Retina (tissue), 1 donor: Measurements from ENCODE around the gene PARD3.

Source experiments
- DNase-seq: peaks from one replicate; pipeline ENCODE4 v3.0.0-alpha.2; 2016

Gene PARD3

DNA sequence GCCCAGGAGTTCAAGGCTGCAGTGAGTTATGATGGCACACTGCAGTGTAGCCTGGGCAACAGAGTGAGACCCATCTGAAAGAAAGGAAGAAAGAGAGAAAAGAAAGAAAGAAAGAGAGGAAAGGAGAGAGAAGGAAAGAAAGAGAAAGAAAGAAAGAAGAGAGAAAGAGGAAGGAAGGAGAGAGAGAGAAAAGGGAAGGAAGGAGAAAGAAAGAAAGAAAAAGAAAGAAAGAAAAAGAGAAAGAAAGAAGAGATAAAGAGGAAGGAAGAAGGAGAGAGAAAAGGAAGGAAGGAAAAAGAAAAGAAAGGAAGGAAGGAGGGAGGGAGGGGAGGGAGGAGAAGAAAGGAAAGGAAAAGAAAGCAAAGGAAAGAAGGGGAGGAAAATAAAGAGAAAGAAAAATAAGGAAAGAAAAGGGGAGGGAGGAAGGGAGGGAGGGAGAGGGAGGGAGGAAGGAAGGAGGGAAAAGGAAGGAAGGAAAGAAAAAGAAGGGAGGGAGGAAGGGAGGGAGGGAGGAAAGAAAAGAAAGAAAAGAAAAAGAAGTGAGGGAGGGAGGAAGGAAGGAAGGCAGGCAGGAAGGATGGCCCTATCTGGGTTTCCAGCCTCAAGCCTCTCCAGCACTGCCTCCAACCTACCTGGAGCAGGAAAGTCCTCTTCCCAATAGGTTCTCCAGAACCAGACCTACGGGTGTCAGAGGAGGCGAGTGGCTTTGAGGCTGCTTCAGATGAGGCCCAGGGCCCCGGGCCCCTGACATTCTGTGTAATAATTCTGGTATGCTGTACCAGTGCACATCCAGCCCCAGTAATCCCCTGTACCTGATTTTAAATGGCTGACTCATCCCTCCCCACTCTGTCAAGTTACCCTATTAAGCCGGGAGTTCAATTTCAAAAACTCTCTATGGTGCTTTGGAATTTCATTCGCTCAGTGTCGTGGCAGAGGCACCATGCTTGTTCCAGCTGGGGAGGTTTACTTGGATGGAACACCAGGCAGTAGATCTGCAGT lies 6.8 kb upstream of the PARD3 start:
- no peak for DNase-seq

DNA sequence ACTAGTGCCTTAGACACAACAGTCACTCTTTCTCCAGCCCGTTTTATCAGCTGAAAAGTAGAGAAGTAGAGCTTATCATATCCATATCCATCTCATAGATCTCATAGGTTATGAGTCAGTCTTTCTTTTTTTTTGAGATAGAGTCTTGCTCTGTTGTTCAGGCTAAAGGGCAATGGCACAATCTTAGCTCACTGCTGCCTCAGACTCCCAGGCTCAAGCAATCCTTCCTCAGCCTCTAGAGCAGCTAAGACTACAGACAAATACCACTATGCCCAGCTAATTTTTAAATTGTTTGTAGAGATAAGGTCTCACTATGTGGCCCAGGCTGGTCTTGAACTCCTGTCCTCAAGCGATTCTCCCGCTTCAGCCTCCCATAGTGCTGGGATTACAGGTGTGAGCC lies 2.5 kb upstream of the PARD3 start:
- DNase-seq, result no peak

DNA sequence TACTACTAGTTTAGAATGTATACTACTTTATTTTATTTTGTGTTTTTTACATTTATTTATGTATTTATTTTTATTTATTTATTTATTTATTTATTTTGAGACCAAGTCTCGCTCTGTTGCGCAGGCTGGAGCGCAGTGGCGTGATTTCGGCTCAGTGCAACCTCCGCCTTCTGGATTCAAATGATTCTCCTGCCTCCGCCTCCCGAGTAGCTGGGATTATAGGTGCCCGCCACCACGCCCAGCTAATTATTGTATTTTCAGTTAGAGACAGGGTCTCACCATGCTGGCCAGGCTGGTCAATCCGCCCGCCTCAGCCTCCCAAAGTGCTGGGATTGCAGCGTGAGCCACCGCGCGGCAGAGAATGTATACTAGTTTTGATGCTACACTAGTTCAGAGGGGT lies 2.0 kb upstream of the PARD3 start:
- DNase-seq, result no peak

DNA sequence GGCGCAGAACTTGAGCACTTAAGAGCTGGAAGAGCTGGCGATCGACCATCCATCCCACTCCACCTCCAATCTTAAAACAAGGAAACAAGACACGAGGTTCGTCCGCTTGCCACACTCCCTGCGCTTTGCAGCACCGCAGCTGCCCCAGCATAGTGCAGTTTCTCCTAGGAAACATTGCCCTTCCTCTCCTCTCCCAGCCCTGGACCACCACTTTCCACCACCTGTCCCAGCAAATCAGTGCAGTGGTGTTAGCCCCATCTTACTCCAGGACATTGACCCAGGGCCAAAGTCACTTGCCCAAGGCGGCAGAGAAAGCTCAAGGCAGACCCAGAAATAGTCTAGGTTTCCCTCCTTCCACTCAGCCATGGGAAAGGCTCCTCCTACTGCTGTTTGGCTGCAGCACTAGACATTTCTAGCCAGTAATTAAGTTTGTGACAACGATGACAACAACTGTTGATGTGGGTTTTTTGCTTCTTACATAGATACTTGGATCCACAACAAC lies 1.5 kb upstream of the PARD3 start:
- DNase-seq, result peak; percentile 64

DNA sequence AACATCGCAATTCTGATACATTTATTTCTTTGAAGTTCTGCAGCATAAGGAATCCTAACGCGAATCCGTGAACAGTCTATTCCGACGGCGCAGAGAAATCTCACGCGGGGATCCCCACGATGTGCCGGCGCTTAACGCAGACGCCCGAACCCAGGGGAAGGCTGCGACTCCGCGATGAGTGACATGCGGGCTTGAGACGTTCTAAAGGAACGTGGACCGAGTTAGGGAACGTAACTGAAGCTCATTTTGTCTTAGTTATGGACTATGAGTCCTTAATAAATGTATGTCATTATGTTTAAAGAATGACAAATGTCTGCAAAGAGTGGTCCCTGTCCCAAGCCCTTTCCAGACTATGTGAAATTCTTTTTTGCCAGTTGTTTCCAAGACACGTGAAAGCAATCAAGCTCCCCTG lies 995 bp upstream of the PARD3 start:
- DNase-seq, result no peak

DNA sequence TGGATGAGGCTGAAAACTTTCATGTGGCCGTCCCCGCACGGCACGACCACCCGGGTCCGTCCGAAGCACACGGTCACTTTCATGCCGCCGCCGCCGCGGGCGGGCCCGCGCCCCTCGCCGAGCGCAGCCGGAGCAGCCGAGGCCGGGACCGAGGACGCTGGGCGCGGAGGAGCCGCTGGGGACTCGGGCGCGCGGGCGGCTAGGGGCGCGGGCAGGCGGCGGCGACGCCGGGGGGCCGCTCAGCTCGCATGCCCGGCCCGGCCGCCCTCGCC lies 247 bp downstream of the PARD3 start:
- no peak for DNase-seq

DNA sequence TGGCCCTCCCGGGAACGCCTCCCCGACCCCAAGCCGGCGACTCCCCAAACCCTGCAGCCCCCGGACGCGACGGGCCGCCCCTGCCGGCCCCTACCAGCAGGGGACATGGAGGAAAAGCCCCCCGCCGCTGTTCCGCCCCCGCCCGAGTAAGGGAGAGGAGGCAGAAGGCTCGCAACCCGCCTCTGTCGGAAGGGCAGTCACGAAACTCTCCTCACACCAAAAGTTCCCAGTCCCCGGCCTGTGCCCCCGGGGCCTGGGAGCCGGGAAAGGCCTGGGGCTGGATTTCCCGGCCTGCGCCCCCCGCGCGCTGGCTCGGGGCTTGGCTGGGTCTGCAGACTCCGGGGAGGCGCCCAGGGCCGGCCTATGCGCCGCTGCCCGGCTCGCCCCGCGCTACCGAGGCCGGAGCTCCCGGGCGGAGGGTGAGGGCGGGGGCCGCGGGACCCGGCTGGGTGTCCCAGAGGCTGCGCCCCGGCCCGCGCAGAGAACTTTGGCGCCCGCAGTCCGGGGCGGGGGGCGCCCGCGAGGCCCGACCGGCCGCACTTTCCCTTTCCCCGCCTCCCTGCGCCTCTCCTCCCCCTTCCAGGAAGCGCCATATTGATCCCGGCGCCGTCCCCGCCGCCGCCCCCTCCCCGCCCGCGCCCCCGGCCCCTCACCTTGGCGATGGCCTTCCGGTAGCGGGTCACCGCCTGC lies 728 bp downstream of the PARD3 start:
- DNase-seq, result peak; percentile 69

DNA sequence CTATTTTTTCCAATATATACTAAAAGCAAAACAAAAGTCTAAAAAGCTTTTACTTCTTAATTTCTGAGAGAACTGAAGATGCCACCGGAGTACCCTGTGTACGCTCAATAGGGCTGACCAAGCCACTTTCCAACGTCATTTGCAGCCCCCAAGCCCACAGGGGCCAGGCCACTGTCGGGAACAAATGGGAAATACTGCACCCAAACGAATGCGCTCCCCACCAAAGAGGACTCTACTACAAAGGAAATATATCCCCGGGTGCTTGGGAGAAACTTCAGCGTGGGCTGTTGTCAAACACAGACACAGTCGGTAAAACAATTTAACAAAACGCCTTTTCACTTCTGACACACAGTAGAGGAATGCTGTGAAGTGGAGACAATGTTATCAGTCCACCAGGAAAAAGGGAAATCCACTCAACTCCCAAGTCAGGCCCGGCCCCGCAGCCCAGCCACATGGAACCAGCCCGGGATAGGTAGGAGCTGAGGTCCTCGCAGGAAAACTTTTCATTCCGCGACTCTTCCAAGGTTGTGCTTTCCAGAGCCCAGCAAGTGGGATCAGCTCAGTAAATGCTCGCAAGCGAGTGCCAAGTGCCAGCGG lies 1.4 kb downstream of the PARD3 start:
- DNase-seq, result no peak

DNA sequence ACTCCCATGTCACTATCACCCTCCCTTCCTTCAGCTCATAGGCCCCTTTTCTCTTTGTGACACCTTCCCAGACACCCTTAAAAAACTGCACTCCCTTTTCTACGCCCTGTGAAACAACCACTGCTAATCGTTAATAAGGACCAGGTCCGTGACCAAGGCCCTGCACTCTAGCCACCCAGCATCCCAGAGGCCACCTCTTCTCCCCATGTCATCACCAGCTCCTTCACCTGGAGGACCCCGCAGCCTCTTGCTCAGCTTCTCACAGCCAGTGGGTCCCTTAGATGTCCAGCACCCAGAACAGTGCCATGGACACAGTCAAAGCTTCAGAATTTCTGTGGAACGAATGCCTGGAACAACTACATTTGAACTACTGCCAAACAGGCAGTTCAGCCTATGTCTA lies 2.3 kb downstream of the PARD3 start:
- DNase-seq, result no peak

DNA sequence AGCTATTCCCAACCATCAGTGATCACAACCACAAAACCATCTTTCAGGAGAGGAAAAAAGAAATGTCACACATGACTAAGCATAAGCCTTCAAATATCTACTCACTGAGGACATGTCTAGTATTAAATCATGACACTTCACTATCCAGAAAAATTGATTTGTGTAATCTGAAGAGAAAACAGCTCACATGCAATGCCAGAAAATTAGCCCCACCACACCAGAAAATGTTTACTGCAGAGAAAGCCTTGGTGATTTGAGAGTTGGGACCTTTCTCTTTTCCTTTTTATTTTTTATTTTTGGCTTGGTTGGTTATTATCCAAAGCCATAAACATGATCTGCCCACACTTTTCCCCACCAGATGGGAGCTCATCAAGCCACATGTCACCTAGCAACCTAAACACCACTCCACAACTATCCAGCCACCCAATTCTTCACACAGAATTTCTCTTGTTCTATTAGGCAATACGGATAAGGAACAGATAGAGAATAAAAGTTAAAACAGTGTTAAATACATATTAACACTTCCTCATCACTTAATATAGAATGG lies 3.1 kb downstream of the PARD3 start:
- DNase-seq, result no peak

DNA sequence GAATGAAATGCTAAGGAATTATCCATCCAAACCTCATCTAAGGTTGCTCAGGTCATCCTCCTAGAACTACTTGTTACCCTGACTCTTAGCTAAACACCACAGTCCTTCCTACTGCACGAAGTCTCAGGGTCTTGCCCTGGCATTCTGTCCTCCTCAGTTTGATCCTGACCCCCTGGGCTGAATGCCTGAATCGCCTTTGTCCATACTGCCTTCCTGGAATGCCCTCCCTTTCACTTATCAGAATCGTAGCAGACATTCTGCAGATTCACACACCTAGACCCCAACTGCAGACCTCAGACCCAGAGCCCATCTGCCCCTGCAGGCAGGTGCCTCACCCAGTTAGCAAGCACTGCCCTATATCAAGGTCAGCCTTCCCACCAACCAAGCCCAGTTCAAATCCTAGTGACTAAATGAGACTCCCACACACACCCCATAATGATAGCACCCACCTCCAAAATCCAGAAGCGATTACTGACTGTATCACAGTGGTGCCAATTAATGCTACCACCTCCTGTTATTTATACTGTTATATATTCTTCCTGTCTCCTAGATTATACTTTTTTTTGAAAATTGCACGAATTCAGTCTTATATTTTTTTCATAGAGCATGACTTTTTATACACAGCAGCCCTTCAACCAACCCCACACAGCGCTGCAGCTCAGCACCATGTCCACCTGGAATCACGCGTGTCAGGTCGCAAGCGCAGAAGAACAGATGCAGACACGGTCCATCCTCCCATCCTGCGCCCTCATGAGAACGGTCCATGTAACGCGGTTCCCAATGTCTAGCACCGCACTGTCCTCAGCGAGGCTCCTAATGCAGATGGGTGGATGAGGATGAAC lies 3.7 kb downstream of the PARD3 start:
- no peak for DNase-seq

DNA sequence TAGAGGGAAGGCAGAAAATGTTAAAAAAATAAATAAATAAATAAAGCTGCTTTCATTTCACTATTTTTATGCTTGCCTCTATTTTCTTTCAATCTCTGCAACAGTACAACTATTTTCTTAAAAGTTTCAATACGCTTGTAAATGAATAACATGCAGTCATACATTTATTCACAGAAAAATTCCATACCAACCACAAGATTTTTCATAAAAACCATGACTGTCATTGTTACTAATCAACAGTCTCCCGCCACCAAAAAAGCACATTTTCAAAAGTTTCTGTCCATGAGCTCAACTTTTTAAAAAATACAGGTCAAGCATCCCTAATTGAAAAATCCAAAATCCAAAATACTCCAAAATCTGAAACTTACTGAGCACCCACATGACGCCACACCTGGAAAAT lies 5.3 kb downstream of the PARD3 start:
- DNase-seq, result no peak

DNA sequence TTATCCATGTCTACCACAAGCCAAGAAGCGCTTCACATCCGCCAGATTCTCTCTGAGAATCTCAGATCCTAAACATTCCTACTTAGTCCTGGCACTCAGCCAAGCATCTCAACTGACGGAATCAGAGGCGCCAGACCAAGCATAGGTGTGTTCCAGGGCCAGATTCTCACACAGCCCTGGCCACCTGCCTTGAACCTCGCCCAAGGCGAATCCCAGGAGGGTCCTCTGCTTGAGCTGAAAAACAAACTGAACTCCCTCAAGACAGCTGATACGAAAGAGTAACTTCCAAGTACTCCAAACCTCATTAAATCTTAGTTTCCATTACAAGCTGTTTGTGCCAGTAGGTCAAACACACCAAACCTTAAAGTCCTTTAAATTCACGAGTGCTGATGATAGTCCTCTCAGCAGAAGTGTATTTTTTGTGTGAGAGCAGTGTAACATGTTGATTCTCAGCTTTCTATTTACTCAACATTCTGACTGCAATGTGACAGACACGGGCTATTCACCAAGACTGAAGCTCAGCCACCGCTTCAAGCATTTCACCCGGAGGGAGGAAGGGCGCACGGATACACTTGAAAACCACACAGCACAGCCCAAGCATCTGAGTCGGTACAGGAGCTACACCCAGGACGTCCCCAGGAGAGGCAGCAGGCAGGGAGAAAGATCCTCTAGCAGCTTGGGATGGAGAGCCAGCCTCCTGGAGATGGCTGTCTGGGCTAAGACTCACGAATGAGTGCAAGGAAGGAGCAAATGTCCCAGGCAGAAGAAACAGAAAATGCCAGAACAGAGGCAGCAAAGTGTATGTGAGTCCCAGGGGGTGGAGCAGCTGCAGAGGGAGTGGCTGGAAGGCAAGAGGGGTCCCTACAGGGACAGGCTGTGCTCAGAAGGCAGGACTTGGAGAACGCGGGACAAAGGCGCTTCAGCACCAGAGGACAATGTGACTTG lies 6.0 kb downstream of the PARD3 start:
- peak; percentile 64 for DNase-seq

DNA sequence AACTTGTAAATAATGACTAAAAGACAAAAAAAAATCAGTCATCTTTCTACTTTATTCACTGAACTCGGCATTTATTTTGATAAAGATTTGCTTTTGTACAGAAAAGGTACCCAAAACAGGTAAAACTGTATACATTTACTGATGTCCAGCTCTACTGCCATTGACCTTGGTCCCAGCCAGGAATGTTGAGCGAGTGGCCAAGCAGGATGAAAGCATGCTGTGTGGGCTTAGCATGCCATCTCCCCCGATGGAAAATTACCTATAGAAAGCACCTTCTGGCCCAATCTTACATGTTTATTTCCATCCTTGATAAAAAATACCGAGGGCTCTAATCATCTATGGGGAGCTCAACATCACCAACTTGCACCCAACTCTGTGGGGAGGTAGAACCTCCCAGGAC lies 6.8 kb downstream of the PARD3 start:
- no peak for DNase-seq

DNA sequence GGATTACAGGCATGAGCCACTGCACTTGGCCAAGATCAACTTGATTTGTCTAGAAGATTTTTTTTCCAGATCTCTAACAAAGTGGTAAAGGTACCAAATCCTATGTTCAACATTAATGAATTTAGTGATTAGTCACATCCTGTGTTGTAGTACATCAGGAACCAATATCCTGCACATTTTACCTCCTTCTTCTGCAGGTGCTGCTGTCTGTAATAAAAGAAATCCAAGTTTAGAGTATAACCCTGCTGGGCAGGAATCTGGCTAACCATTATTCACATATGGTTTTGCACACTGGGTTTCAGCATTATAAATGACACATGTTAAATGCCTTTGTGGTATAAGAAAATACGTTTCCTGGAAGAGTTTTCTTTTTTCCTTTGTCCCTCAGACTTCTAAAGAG lies 10.8 kb downstream of the PARD3 start:
- no peak for DNase-seq

DNA sequence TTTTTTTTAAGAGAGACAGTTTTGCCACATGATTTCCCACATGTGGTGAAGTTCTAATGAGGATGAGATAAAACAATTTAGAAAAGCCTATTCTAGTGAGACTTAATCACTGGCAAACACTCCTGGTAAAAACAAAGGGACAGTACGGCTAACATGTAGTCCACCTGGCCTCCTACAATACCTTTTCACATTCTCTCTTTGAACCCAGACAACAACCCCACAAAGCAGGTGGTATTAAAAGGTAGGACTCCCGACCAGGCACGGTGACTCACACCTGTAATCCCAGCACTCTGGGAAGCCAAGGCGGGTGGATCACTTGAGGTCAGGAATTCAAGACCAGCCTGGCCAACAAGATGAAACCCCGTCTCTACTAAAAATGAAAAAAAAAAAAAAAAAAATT lies 12.4 kb downstream of the PARD3 start:
- no peak for DNase-seq

DNA sequence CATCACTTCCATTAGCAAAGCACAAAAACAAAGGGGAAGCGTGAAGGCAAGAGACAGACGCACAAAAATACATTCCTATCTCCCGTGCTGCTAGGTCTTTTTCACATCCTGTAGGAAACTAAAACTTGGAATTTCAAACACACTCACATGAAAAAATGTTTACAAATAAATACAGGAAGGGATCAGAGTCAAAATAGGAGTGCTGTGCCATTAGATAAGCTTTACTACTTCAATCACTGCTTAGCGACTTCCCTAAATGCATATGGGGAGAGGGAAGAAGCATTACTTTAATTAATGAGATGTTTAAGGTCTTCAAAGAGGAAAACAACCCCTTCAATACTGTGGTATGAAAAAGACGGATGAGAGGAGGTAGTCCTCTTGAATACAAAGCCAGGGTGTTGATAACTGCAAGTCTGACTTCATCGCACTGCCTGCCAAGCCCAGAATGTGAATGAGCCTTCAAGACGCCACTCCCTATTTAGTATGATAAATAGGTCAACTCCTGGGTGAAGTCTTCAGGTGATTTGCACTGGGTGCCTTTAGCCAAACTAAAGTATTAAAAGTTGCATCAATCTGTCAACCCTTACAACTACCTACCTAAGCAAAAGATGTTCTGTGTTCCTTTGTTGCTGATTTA lies 13.9 kb downstream of the PARD3 start:
- DNase-seq, result no peak

DNA sequence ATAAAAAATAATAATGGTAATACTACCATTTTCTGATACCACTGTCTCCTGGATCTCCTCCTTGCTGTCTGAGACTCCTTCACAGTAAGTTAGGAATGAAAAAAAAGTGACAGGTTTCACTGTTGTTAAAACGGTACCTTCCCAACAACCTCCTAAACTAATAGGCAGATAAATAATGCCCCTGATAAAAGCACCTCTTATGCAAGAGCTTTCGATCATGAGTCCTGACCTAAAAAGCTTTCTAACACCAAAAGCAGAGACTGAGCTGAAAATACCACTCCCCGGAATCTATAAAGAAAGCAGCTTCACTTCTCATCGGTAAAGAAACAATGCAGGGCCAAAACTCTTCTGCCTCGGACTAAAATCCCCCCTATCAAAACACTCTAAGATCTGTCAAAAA lies 14.5 kb downstream of the PARD3 start:
- DNase-seq, result no peak

DNA sequence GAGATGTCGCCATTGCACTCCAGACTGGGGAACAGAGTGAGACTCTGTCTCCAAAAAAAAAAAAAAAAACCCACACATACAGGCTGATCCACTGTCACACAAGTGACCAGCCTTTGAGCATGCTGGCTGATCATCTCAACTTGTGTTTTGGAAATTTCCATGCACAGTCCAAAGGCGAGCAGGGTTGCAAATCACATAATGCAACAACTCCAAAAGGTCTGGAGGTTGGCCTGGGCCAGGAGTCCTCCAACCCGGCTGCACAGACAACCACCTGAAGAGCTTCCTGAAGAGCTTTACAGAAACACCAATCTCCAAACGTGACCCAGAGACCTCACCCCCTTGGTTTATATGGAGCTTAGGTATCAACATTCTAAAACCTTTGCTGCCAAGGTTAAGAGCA lies 16.4 kb downstream of the PARD3 start:
- DNase-seq, result no peak

DNA sequence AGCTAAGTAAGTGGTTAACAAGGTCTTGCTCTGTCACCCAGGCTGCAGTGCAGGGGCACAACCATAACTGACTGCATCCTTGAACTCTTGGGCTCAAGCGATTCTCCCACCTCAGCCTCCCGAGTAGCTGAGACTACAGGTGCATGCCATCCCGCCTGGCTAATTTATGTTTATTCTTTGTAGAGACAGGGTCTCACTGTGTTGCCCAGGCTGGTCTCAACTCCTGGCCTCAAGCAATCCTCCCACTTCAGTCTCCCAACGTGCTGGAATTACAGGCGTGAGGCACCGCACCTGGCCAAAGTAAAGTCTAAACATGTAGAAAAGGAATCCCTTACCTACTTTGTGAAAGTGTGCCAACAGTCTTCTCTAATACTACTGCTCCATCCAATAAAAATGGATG lies 17.9 kb downstream of the PARD3 start:
- DNase-seq, result no peak

DNA sequence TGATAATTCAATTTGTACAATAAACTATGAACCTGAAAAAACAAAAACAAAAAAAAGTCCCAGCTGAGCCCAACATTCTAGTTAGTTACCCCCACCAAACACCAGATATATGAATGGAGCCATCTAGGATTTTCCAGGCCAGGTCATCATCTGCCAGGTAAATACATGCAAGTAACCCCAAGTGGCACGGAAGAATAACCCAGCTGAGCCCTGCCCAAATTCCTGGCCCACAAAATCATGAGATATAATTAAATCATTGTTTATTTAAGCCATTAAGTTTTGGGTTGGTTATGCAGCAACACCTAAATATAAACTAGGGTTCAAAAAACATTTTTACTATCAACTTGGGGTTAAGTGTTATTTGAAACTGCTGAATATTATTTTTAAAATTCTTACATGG lies 19.0 kb downstream of the PARD3 start:
- no peak for DNase-seq
